SH-SY5Y (cell line): Measurements from ENCODE around the gene ATP11C.

Source experiments
- GATA2 ChIP-seq: IDR thresholded peaks from 2 replicates; pipeline ENCODE4 v1.6.1; 2011; ENCODE audit warnings: mild to moderate bottlenecking, low read depth, low read length
- GATA3 ChIP-seq: IDR thresholded peaks from 2 replicates; pipeline ENCODE4 v1.6.1; 2011; ENCODE audit warnings: low read depth, mild to moderate bottlenecking, low read length, moderate library complexity

DNA sequence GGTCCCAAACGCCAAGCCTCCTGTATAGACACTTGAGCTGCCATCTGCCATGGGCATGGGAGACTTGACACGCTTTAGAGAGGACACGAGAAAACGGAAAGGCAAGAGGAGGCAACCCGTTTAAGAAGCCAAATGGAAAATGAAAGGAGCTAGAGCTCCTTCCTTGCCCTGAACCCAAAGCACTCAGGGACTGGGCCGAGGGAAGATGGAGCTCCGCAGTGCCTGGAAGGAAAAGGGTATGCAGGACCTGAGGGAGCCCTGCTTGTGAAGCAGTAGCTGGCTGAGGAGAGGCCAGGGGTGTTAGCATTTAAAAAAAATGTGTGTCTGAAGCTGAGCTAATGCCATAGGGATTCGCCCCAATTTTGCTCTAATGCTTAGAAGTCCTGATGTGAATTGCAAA lies 239.9 kb downstream of the ATP11C start:
- no peak for TF ChIP-seq GATA2
- TF ChIP-seq GATA3: no peak
